HEK293 (cell line): ENCODE data around the gene VWDE.

Experiments used
- CTCF ChIP-seq: fragments of 450-650 bp; formaldehyde crosslinking; IDR thresholded peaks from 2 replicates; pipeline ENCODE4 v1.5.1; 2016; ENCODE audit warnings: missing biosample characterization, missing genetic modification characterization
- SETDB1 ChIP-seq: IDR thresholded peaks from one replicate; pipeline ENCODE4 v1.6.1; 2017; ENCODE audit warnings: mild to moderate bottlenecking, low read length, moderate library complexity, mixed read lengths; ENCODE audit not compliant: insufficient read length

GRCh38 chr7:12317675-12318074 lies 86.0 kb downstream of the VWDE start:
- TF ChIP-seq CTCF (no peak), SETDB1 (no peak)
